Colonic mucosa (tissue), 4 donors: ENCODE data around the gene ZNF227. TPM values are rescaled to one million over a fixed set of nuclear protein-coding genes. Genes with fewer than 3 reads are reported as not detected.
"Not testable (repeated sequence)": the region's sequence is repeated elsewhere in the genome, so short reads cannot be mapped to it uniquely, and the experiment has no call there.

Source experiments
- DNase-seq: peaks from one replicate; pipeline ENCODE4 v3.0.0-alpha.2; 2020
- H3K27ac ChIP-seq: fragments of 200-600 bp; one replicate; pipeline ENCODE4 v1.8.0; 2021
- H3K27me3 ChIP-seq: fragments of 200-600 bp; one replicate; pipeline ENCODE4 v1.8.0; 2021
- H3K36me3 ChIP-seq: fragments of 200-600 bp; one replicate; pipeline ENCODE4 v1.8.0; 2021
- H3K4me1 ChIP-seq: fragments of 200-600 bp; one replicate; pipeline ENCODE4 v1.8.0; 2021; ENCODE audit warnings: mild to moderate bottlenecking
- H3K4me3 ChIP-seq: fragments of 200-600 bp; one replicate; pipeline ENCODE4 v1.8.0; 2021
- H3K9ac ChIP-seq, 2 donors: one replicate each; pipeline ENCODE4 v1.7.0; 2013; ENCODE audit warnings: control low read depth in 2 of 2, low read depth in 2 of 2, low read length in 2 of 2
- H3K9me3 ChIP-seq: fragments of 200-600 bp; one replicate; pipeline ENCODE4 v1.8.0; 2021
- CTCF ChIP-seq: fragments of 200-600 bp; IDR thresholded peaks from one replicate; pipeline ENCODE4 v1.8.0; 2022; ENCODE audit warnings: antibody characterized with exemption, mild to moderate bottlenecking
- intact Hi-C: fragments of 100-400 bp; cut with DNase I; formaldehyde crosslinking; loops from one replicate; pipeline ENCODE4 v1.14.1; 2022
- total RNA-seq, 2 donors: library from RNA; stranded (reverse); fragmentation: NEBNext Ultra II Directional in 1 of 2; extraction: Animal tissue kit (Norgen Biotek cat#: 25700) in 1 of 2; gene quantifications; one replicate each; pipeline ENCODE4 v1.2.1, GENCODE V29; 2021
- donor health status: healthy.
- donor health status: DM: no; HTN: no; CAD: no.
- donor health status: DM: no; HTN: no; CAD: no.

ZNF227 gene
- total RNA-seq, 2 donors from 2014 or later, result 9.9 to 12.3 TPM

GRCh38 chr19:44221291-44221690 lies 9.0 kb downstream of the ZNF227 start:
- H3K9ac ChIP-seq, intact Hi-C loops, H3K4me3 ChIP-seq, H3K4me1 ChIP-seq, H3K27me3 ChIP-seq, DNase-seq, H3K9me3 ChIP-seq, H3K36me3 ChIP-seq, H3K27ac ChIP-seq: not testable (repeated sequence)

- no peak for DNase-seq
- peaks cover 4% of the 10 kb centered on the region for H3K9me3 ChIP-seq
- no peaks in the 10 kb centered on the region for H3K27me3 ChIP-seq
- intact Hi-C loops, result no loop called here
- H3K4me3 ChIP-seq, result no peak overlapping the region
- no peak overlapping the region for H3K27ac ChIP-seq
- peaks cover 17% of the 10 kb centered on the region for H3K36me3 ChIP-seq
- H3K9ac ChIP-seq, result no peak overlapping the region
- TF ChIP-seq CTCF, result no peak
- H3K4me1 ChIP-seq, result no peaks in the 10 kb centered on the region
These were observed 16.0 kb downstream of the ZNF227 start for GRCh38 chr19:44228318-44228717.

GRCh38 chr19:44232867-44233266 lies 20.5 kb downstream of the ZNF227 start:
- H3K27me3 ChIP-seq, result no peaks in the 10 kb centered on the region
- no peak for DNase-seq
- TF ChIP-seq CTCF, result no peak
- no peak overlapping the region for H3K9ac ChIP-seq
- intact Hi-C loops, result no loop called here
- no peak overlapping the region for H3K27ac ChIP-seq
- no peaks in the 10 kb centered on the region for H3K4me1 ChIP-seq
- H3K9me3 ChIP-seq, result no peaks in the 10 kb centered on the region
- H3K4me3 ChIP-seq, result no peak overlapping the region
- peaks cover 37% of the 10 kb centered on the region for H3K36me3 ChIP-seq

- H3K27ac ChIP-seq, result no peak overlapping the region
- H3K4me1 ChIP-seq, result no peaks in the 10 kb centered on the region
- H3K36me3 ChIP-seq, result peaks cover 24% of the 10 kb centered on the region
- no peaks in the 10 kb centered on the region for H3K27me3 ChIP-seq
- no peak overlapping the region for H3K9ac ChIP-seq
- no peak for DNase-seq
- no peak for TF ChIP-seq CTCF
- H3K4me3 ChIP-seq, result no peak overlapping the region
- intact Hi-C loops, result no loop called here
- no peaks in the 10 kb centered on the region for H3K9me3 ChIP-seq
These were observed 24.1 kb downstream of the ZNF227 start for GRCh38 chr19:44236384-44236783.

GRCh38 chr19:44252332-44252731 lies 40.0 kb downstream of the ZNF227 start:
- peaks cover 16% of the 10 kb centered on the region for H3K9me3 ChIP-seq
- H3K36me3 ChIP-seq, H3K27ac ChIP-seq, H3K27me3 ChIP-seq, DNase-seq, H3K4me1 ChIP-seq, intact Hi-C loops, H3K9ac ChIP-seq, H3K4me3 ChIP-seq: not testable (repeated sequence)

- H3K27me3 ChIP-seq, H3K4me1 ChIP-seq, H3K4me3 ChIP-seq, intact Hi-C loops, H3K9ac ChIP-seq, H3K36me3 ChIP-seq, H3K27ac ChIP-seq, DNase-seq: not testable (repeated sequence)
- H3K9me3 ChIP-seq, result peaks cover 16% of the 10 kb centered on the region
These were observed 41.1 kb downstream of the ZNF227 start for GRCh38 chr19:44253392-44253791.

GRCh38 chr19:44254496-44254895 lies 42.2 kb downstream of the ZNF227 start:
- TF ChIP-seq CTCF, result no peak
- Histone ChIP-seq H3K4me3 (no peak overlapping the region), H3K9ac (no peak overlapping the region), H3K9me3 (peaks cover 12% of the 10 kb centered on the region), H3K27me3 (no peaks in the 10 kb centered on the region), H3K4me1 (no peaks in the 10 kb centered on the region), H3K36me3 (no peaks in the 10 kb centered on the region), H3K27ac (no peak overlapping the region)
- intact Hi-C loops, result no loop called here
- DNase-seq, result no peak
